Activated CD4-positive, alpha-beta memory T cell treated with anti-CD3 and anti-CD28 coated beads for 36 hours (primary cell): ENCODE results near the gene NLGN2. TPM values are rescaled to one million over a fixed set of nuclear protein-coding genes. Genes with fewer than 3 reads are reported as not detected.

Source experiments
- CTCF ChIA-PET: fragments of 350-600 bp; sonication (Branson Sonifier 250); formaldehyde crosslinking; loops from one replicate; lab custom pipeline; 2021; ENCODE audit warnings: antibody characterized with exemption, inconsistent platforms; lab: Charles Lee
- POLR2A ChIA-PET: fragments of 350-600 bp; sonication (Branson Sonifier 250); formaldehyde crosslinking; loops from one replicate; lab custom pipeline; 2021; ENCODE audit warnings: antibody characterized with exemption; lab: Charles Lee
- DNase-seq: peaks from one replicate; pipeline ENCODE4 v3.0.0-alpha.2; 2020
- H3K27ac Mint-ChIP-seq: one replicate; pipeline ENCODE4 v1.8.0; 2021; ENCODE audit warnings: mixed read lengths
- H3K27me3 Mint-ChIP-seq: one replicate; pipeline ENCODE4 v1.8.0; 2021; ENCODE audit warnings: mixed read lengths
- H3K36me3 Mint-ChIP-seq: one replicate; pipeline ENCODE4 v1.8.0; 2021; ENCODE audit warnings: mixed read lengths
- H3K4me1 Mint-ChIP-seq: one replicate; pipeline ENCODE4 v1.8.0; 2021; ENCODE audit warnings: low read depth, mixed read lengths
- H3K4me3 Mint-ChIP-seq: one replicate; pipeline ENCODE4 v1.8.0; 2021; ENCODE audit warnings: mild to moderate bottlenecking, mixed read lengths
- H3K9me3 Mint-ChIP-seq: one replicate; pipeline ENCODE4 v1.8.0; 2021; ENCODE audit warnings: mixed read lengths
- intact Hi-C: fragments of 100-400 bp; cut with micrococcal nuclease; formaldehyde crosslinking; loops from one replicate; pipeline ENCODE4 v1.15.1; 2023
- total RNA-seq, 2 experiments: library from RNA; stranded (reverse); gene quantifications; one replicate each; pipeline ENCODE4 v1.2.3, GENCODE V29; 2021

Gene NLGN2
- total RNA-seq, 2 experiments from 2014 or later, result 9.0 to 9.9 TPM

DNA sequence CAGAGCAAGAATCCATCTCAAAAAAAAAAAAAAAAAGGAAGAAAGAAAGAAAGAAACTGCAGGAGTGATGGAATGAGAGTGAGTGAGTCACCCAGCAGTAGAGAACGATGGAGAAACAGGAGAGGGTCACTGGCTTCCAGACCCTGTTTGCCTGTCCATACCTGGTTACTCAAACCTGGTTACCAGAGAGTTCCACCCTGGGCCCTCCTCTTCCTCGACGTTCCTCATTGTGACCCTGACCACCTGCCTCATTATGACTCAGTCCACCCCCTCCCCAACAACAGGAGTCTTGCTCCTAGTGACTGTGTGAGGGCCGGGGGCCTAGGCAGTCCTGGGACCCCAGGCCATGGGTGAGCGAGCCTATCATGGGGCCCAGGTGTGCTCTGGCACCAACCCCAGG, 20.9 kb downstream of the NLGN2 start, which contains the start of gene SPEM3:
SPEM3 (plus strand) TSS at position 301 of the 400 bp plus-strand sequence; CDS start at position 347, 46 bp downstream.
- Mint-ChIP-seq H3K4me1 (no peaks in the 10 kb centered on the region), H3K9me3 (no peaks in the 10 kb centered on the region), H3K4me3 (no peak within 1 kb of the TSS), H3K36me3 (no peaks in the 10 kb centered on the region), H3K27me3 (peaks cover 2% of the 10 kb centered on the region), H3K27ac (no peak within 1 kb of the TSS)
- no peak for DNase-seq
- POLR2A ChIA-PET, result no interaction called here
- intact Hi-C loops, result no loop called here
- CTCF ChIA-PET, result no interaction called here

DNA sequence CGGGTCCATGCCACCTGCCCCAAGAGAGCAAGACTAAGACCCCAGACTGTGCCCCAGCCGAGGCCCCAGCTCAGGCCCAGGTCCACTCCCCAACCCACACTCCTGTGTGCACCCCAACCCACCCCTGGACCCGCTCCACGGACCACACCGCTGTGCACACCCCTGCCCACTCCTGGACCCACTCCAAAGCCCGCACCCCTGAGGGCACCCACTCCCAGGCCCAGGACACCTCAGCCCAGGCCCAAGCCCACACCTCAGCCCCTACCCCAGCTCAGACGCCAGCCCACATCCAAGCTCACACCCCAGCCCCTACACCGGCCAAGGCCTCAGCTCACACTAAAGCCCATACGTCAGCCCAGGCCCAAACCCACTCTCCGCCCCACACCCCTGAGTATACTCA, 22.1 kb downstream of the NLGN2 start:
- no peaks in the 10 kb centered on the region for H3K4me1 Mint-ChIP-seq
- H3K4me3 Mint-ChIP-seq, result no peak overlapping the region
- H3K9me3 Mint-ChIP-seq, result no peaks in the 10 kb centered on the region
- CTCF ChIA-PET, result no interaction called here
- DNase-seq, result no peak
- intact Hi-C loops, result loop anchor here (10.0 kb wide), 1 partner anchor 695 kb away; the partner anchor contains the start of gene HES7
- H3K27ac Mint-ChIP-seq, result no peak overlapping the region
- H3K27me3 Mint-ChIP-seq, result peaks cover 2% of the 10 kb centered on the region
- H3K36me3 Mint-ChIP-seq, result no peaks in the 10 kb centered on the region
- POLR2A ChIA-PET, result no interaction called here

DNA sequence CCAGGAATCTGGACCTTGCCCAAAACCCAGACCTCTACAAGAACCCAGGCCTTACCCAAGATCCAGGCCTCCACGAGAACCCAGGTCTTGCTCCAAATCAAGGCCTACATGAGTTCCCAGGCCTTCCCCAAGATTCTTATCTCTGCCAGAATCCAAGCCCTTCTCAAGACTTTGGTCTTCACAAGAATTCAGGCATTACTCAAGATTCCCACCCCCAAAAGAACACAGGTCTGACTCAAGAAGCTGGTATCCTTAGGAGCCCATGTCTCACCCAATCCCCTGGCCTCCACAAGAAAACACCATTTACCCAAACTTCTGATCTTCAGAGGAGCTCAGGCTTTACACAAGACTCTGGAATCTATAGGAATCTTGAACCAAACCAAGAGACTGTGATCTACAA, 23.6 kb downstream of the NLGN2 start:
- no peak overlapping the region for H3K4me3 Mint-ChIP-seq
- H3K9me3 Mint-ChIP-seq, result no peaks in the 10 kb centered on the region
- peaks cover 8% of the 10 kb centered on the region for H3K4me1 Mint-ChIP-seq
- H3K27me3 Mint-ChIP-seq, result peaks cover under 1% of the 10 kb centered on the region
- no peak overlapping the region for H3K27ac Mint-ChIP-seq
- ChIA-PET CTCF (interaction anchor here (0.7 to 1.1 kb wide), 2 partner anchors 75 to 135 kb away, joined by 3 read pairs; no protein-coding TSS in a partner anchor), POLR2A (no interaction called here)
- no peaks in the 10 kb centered on the region for H3K36me3 Mint-ChIP-seq
- intact Hi-C loops, result loop anchor here (10.0 kb wide), 1 partner anchor 694 kb away; the partner anchor contains the start of gene HES7
- no peak for DNase-seq

DNA sequence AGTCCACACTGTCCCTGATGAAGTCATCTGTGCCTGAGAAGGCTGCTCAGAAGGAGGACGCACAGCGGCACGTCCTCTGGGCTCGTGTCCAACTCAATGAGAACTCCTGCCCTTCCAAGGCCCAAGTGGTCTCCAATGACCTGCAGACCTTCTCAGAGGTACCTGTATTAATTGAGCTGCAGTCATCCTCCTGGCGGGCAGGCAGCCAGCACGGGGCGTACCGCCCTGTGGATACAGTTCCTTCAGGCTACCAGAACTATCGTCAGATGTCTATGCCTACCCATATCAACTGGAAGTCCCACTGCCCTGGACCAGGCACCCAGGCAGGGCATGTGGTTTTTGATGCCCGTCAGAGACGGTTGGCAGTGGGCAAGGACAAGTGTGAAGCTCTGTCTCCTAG, 24.7 kb downstream of the NLGN2 start:
- Mint-ChIP-seq H3K4me3 (no peak overlapping the region), H3K4me1 (peaks cover 14% of the 10 kb centered on the region), H3K9me3 (no peaks in the 10 kb centered on the region), H3K36me3 (peaks cover 1% of the 10 kb centered on the region), H3K27me3 (no peaks in the 10 kb centered on the region), H3K27ac (no peak overlapping the region)
- POLR2A ChIA-PET, result no interaction called here
- CTCF ChIA-PET, result no interaction called here
- DNase-seq, result no peak
- intact Hi-C loops, result loop anchor here (10.0 kb wide), 1 partner anchor 693 kb away; the partner anchor contains the start of gene HES7

DNA sequence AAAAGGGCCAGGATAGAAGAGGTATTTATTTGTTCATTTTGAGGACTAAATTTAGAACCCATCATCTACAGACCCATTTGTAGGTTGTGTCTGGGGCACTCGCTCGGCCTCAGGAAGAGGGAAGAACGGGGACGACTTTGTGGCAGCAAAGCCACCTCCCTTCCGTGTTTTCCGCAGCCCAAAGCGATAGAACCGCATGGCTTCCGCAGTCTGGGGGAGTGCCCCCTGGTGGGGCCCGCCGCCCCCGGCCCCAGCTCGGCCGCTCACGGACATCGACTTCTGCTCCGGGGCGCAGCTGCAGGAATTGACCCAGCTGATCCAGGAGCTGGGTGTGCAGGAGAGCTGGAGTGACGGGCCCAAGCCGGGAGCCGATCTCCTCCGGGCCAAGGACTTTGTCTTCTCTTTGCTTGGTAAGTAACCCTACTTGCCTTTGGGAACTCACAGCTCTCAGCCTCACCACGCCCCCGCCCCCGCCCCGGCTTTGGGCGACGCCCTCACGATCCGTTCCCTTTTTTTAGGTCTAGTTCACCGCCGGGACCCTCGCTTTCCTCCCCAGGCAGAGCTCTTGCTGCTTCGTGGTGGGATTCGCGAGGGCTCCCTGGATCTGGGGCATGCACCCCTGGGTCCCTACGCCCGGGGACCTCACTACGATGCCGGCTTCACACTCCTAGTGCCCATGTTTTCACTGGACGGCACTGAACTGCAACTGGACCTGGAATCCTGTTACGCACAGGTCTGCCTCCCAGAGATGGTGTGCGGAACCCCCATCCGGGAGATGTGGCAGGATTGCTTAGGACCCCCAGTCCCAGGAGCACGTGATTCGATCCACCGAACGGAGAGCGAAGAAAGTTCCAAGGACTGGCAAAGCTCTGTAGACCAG, 28.3 kb downstream of the NLGN2 start:
- CTCF ChIA-PET, result interaction anchor here (0.7 to 5.0 kb wide), 31 partner anchors 10 to 390 kb away, joined by 3 to 71 read pairs (median 6); partner anchors contain the start of genes ACAP1, CHRNB1, PLSCR3 and POLR2A
- POLR2A ChIA-PET, result interaction anchor here (0.6 to 2.9 kb wide), 16 partner anchors 8 to 406 kb away, joined by 3 to 25 read pairs (median 4); partner anchors contain the start of genes ACAP1, MPDU1, POLR2A and TMEM256
- Mint-ChIP-seq H3K9me3 (no peaks in the 10 kb centered on the region), H3K4me3 (peak overlapping the region; percentile 91), H3K36me3 (peaks cover 6% of the 10 kb centered on the region), H3K4me1 (peaks cover 42% of the 10 kb centered on the region), H3K27me3 (peaks cover 22% of the 10 kb centered on the region), H3K27ac (peak overlapping the region; percentile 95)
- intact Hi-C loops, result loop anchor here (1.0 to 10.0 kb wide), 13 partner anchors 19 to 689 kb away; partner anchors contain the start of genes CTDNEP1, EIF5A, ELP5 and FXR2
- DNase-seq, result peak; percentile 74

DNA sequence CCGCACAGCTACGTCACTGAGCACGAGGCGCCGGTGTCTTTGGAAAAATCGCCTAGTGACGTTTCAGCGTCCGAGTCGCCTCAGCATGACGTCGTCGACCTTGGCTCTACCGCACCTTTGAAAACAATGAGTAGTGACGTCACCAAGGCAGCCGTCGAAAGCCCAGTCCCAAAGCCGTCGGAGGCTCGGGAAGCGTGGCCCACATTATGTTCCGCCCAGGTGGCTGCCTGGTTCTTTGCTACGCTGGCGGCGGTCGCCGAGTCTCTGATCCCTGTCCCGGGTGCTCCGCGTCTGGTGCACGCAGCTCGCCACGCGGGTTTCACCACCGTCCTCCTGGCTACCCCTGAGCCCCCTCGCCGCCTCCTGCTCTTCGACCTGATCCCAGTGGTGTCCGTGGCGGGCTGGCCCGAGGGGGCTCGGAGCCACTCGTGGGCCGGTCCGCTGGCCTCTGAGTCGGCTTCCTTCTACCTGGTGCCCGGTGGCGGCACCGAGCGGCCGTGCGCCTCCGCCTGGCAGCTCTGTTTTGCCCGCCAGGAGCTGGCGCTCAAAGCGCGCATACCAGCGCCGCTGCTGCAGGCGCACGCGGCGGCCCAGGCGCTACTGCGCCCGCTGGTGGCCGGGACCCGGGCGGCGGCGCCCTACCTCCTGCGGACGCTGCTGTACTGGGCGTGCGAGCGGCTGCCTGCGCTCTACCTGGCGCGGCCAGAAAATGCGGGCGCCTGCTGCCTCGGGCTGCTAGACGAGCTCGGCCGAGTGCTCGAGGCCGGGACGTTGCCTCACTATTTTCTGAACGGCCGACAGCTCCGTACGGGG, 29.1 kb downstream of the NLGN2 start:
- Mint-ChIP-seq H3K4me1 (peaks cover 43% of the 10 kb centered on the region), H3K36me3 (peaks cover 6% of the 10 kb centered on the region), H3K4me3 (peak overlapping the region; percentile 91), H3K9me3 (no peaks in the 10 kb centered on the region), H3K27me3 (peaks cover 28% of the 10 kb centered on the region), H3K27ac (peak overlapping the region; percentile 95)
- intact Hi-C loops, result loop anchor here (2.0 to 10.0 kb wide), 4 partner anchors 104 to 688 kb away; partner anchors contain the start of genes CTDNEP1, ELP5, FXR2 and HES7
- CTCF ChIA-PET, result interaction anchor here (0.5 to 5.0 kb wide), 38 partner anchors 9 to 657 kb away, joined by 3 to 71 read pairs (median 6); partner anchors contain the start of genes ACAP1, CHRNB1, NEURL4 and PLSCR3
- DNase-seq, result peak; percentile 89
- POLR2A ChIA-PET, result interaction anchor here (0.6 to 2.9 kb wide), 19 partner anchors 7 to 405 kb away, joined by 3 to 25 read pairs (median 3); partner anchors contain the start of genes ACAP1, POLR2A, TMEM256 and TP53

DNA sequence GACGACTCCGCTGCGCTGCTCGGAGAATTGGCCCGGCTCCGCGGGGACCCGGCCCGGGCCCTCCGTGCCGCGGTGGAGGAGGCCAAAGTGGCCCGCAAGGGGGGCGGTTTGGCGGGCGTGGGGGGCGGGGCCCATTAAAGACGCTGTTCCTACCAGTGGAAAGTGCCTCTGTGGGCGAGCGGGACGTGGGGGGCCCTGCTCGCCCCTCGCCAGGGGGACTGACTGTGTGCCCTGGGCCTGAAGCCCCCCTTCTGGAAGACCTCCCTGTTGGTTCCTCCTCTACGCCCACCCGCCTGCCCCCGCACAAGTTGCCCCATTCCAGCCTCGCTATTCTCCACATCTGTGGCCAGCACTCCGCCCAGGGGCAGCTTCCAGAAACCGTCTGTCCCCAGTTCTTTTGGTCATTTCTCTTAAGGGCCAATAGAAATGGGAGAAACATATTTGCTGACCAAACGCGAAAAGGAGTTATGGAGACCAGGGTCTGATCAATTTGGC, 29.8 kb downstream of the NLGN2 start:
- ChIA-PET CTCF (interaction anchor here (0.5 to 5.0 kb wide), 27 partner anchors 9 to 656 kb away, joined by 3 to 71 read pairs (median 7); partner anchors contain the start of genes ACAP1, CHRNB1, NEURL4 and POLR2A), POLR2A (interaction anchor here (0.9 to 2.9 kb wide), 14 partner anchors 17 to 404 kb away, joined by 3 to 25 read pairs (median 4); partner anchors contain the start of genes POLR2A, TMEM256 and TP53)
- Mint-ChIP-seq H3K27ac (no peak overlapping the region), H3K9me3 (no peaks in the 10 kb centered on the region), H3K36me3 (peaks cover 6% of the 10 kb centered on the region), H3K27me3 (peaks cover 33% of the 10 kb centered on the region), H3K4me1 (peaks cover 43% of the 10 kb centered on the region), H3K4me3 (peak overlapping the region; percentile 66)
- intact Hi-C loops, result loop anchor here (2.0 to 10.0 kb wide), 4 partner anchors 105 to 687 kb away; partner anchors contain the start of genes CTDNEP1, ELP5, FXR2 and HES7
- DNase-seq, result no peak

DNA sequence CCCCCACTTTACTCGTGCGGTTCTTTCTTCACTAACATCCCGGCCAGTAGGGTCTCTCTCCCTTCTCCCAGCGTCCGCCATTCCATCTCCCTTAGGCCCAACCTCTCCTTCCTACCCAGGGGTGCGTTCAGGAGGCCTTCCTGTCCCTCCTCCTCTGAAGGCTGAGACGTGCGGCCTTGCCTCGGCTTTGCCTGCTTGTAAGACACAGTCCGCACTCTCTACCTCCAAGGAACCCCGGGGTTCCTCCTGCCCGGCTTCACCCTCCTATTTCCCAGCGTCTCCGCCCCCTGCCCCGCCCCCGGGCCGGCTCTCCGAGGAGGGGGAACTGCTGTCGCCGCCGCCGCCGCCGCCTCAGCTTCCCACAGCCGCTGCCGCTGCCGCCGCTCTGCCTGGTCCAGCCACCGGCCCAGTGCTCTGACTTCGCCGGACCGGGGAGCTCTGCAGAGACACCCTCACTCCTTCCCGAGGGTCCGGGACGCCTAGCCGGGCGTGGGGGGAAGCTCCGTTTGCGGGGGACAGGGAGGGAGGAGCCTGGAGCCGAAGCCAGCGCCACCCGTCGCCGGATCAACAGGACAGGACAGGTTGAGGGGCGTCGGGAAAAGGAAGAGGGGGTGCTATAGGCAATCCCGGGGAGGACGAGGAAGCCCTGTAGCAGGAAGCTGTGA, 30.4 kb downstream of the NLGN2 start:
- peak; percentile 70 for DNase-seq
- H3K9me3 Mint-ChIP-seq, result no peaks in the 10 kb centered on the region
- intact Hi-C loops, result loop anchor here (2.0 to 10.0 kb wide), 4 partner anchors 106 to 687 kb away; partner anchors contain the start of genes CTDNEP1, ELP5, FXR2 and HES7
- peaks cover 34% of the 10 kb centered on the region for H3K27me3 Mint-ChIP-seq
- H3K4me1 Mint-ChIP-seq, result peaks cover 43% of the 10 kb centered on the region
- ChIA-PET CTCF (interaction anchor here (1.6 to 5.0 kb wide), 8 partner anchors 16 to 392 kb away, joined by 5 to 71 read pairs (median 52); partner anchors contain the start of genes POLR2A, SENP3, TMEM256 and TMEM95), POLR2A (interaction anchor here (0.9 to 2.9 kb wide), 2 partner anchors 17 to 82 kb away, joined by 4 to 14 read pairs; no protein-coding TSS in a partner anchor)
- peaks cover 6% of the 10 kb centered on the region for H3K36me3 Mint-ChIP-seq
- no peak overlapping the region for H3K27ac Mint-ChIP-seq
- H3K4me3 Mint-ChIP-seq, result peak overlapping the region; percentile 66

DNA sequence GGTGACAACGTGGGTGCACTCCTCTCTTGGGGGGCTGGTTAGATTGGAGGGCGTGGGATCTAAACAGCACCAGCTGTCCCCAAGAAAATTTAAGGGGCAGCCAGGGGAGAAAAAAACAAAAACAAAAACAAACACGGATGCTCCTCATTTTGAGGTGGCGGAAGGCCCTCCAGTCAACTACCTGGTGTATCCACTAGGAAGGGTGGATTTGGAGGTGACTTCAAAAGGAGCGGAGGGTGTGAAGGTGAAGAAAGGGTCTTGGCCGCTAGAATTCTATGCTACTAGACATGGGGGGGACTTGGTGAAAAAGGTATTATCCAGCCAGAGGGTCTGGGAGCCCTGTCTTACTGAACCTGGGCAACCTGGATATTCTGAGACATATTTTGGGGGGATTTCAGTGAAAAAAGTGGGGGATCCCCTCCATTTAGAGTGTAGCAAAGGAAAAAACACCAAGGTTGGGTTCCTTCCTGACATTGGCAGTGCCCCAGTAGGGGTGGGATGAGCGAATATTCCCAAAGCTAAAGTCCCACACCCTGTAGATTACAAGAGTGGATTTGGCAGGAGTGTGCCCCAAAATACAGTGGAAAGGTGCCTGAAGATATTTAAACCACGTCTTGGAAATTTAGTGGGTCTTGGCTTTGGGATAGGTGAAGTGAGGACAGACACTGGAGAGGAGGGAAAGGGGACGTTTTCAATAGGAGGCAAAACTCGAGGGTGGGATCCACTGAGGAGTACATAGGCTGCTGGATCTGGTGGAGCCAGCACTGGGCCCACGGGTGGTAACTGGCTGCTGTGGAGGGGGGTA, 31.2 kb downstream of the NLGN2 start:
- ChIA-PET CTCF (interaction anchor here (1.7 to 5.0 kb wide), 5 partner anchors 16 to 123 kb away, joined by 7 to 71 read pairs (median 54); partner anchors contain the start of genes SENP3, TMEM95 and ZBTB4), POLR2A (interaction anchor here (0.9 kb wide), 1 partner anchor 83 kb away, joined by 4 read pairs; no protein-coding TSS in a partner anchor)
- H3K27me3 Mint-ChIP-seq, result peaks cover 38% of the 10 kb centered on the region
- intact Hi-C loops, result loop anchor here (5.0 to 10.0 kb wide), 3 partner anchors 107 to 686 kb away; partner anchors contain the start of genes CTDNEP1, ELP5 and HES7
- peaks cover 43% of the 10 kb centered on the region for H3K4me1 Mint-ChIP-seq
- no peak for DNase-seq
- H3K9me3 Mint-ChIP-seq, result no peaks in the 10 kb centered on the region
- H3K4me3 Mint-ChIP-seq, result peak overlapping the region; percentile 66
- no peak overlapping the region for H3K27ac Mint-ChIP-seq
- H3K36me3 Mint-ChIP-seq, result peaks cover 6% of the 10 kb centered on the region
